Measurements from ENCODE around the gene UNG. TPM values are rescaled to one million over a fixed set of nuclear protein-coding genes. Genes with fewer than 3 reads are reported as not detected.

The UNG gene
- total RNA-seq, 1 donor: 30.8 TPM

DNA sequence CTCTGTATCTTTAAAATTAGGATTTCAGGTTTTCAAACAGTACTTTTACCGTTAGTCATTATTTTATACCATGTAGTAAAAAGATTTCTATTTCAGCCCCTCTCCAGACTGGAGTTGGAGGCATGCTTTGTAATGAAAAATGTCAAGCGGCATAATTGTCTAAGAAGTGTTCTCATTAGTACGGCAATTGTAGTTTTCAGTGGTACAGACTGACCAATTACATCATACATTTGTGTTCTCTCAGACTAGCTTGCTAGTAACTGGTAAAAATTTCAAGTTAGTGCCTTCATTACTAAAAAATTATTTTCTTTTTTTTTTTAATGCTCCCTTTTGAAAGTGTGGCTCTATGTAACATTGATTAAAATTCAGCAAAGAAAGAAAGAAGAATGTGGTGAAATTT, 40.5 kb upstream of the UNG start:
- no peak for DNase-seq (ENCODE audit: low read depth)
- TF ChIP-seq, protein P1, sequence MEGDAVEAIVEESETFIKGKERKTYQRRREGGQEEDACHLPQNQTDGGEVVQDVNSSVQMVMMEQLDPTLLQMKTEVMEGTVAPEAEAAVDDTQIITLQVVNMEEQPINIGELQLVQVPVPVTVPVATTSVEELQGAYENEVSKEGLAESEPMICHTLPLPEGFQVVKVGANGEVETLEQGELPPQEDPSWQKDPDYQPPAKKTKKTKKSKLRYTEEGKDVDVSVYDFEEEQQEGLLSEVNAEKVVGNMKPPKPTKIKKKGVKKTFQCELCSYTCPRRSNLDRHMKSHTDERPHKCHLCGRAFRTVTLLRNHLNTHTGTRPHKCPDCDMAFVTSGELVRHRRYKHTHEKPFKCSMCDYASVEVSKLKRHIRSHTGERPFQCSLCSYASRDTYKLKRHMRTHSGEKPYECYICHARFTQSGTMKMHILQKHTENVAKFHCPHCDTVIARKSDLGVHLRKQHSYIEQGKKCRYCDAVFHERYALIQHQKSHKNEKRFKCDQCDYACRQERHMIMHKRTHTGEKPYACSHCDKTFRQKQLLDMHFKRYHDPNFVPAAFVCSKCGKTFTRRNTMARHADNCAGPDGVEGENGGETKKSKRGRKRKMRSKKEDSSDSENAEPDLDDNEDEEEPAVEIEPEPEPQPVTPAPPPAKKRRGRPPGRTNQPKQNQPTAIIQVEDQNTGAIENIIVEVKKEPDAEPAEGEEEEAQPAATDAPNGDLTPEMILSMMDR (IDR thresholded peaks at IDR 0.05; ENCODE audit: insufficient read depth, low read length): no peak
- H3K4me3 ChIP-seq (ENCODE audit: low read depth, low read length): no peak overlapping the region

DNA sequence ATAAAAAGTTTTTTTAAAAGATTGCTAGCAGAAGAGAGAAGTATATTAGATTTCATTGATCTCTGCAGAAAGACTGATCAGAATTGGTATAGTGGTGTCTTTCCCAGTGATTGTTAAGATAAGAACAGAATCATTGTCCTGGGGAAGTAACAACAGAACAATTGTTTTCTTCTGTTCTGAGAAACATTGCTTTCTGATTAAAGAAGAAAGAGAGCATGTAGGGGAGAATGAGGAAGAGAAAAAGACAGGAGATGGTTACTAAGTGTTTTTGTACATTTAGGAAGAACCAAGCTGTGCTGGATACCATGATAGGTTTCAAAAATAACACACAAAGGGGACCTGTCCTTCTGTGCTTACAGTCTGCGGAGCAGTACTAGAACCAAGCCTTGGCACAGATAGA, 40.0 kb upstream of the UNG start:
- DNase-seq (ENCODE audit: low read depth): no peak
- TF ChIP-seq, protein P1 (IDR thresholded peaks at IDR 0.05; ENCODE audit: insufficient read depth, low read length): no peak
- no peak overlapping the region for H3K4me3 ChIP-seq (ENCODE audit: low read depth, low read length)

DNA sequence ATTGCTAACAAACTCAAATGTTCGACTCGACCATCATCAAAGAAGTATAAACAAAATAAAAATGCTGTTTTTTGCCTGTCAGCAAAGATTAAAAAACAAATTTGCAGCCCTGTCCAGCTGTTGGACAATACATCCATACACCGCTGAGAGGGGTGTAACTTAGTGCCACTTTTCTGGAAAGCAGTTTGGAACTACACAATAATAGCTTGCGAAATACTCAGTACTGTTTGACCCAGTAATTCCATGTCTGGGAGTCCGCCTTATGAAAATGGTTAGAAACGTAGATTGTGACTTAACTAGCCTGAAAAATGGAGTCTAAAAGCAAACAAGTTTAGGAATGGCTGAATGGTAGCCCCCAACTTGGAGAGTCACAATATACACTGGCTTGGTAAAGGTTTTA, 38.6 kb upstream of the UNG start:
- TF ChIP-seq, protein P1 (IDR thresholded peaks at IDR 0.05; ENCODE audit: insufficient read depth, low read length): no peak
- H3K4me3 ChIP-seq (ENCODE audit: low read depth, low read length): no peak overlapping the region
- no peak for DNase-seq (ENCODE audit: low read depth)

DNA sequence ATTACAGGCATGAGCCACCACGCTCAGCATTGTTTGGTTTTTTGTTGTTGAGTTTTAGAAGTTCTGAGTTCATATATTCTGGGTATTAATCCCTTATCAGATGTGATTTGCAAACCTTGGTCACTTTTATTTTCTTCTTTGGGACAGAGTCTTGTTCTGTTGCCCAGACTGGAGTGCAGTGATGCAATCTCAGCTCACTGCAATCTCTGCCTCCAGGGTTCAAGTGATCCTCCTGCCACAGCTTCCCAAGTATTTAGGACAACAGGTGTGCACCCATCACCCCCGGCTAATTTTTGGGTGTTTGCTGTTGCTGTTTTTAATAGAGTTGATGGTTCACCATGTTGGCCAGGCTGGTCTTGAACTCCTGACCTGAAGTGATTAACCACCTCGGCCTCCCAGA, 33.3 kb upstream of the UNG start:
- H3K4me3 ChIP-seq (ENCODE audit: low read depth, low read length): no peak overlapping the region
- TF ChIP-seq, protein P1 (IDR thresholded peaks at IDR 0.05; ENCODE audit: insufficient read depth, low read length): no peak
- DNase-seq (ENCODE audit: low read depth): no peak

DNA sequence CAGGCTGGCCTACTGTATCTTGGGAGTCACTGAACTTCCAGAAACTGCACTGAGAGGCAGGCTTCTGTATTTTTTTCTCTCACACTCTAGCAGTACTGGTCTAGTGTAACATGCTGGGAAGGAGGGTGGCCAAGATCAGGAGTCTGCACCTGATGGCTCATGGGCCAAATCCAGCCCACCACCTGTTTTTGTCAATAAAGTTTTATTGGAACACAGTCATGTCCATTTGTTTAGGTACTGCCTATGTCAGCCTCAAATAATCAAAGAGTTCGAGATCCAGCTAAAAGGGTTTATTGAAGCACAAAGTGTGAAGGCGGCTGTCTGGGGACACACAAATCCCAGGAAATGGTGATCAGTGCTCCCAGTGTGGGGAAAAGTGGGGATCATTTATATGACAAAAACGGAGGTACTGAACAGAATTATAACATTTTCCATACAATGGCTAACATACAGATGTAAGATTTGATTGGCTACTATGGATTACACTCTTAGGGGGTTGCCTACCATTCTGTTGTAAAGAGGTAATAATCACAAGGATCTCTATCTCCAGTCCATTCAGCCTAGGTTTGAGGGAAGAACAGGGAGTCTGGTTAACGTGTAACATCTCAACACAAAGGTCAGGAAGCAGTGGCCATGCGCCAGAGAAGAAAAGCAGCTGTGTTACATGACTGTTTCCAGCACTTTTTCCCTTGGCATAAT, 32.1 kb upstream of the UNG start:
- TF ChIP-seq, protein P1 (IDR thresholded peaks at IDR 0.05; ENCODE audit: insufficient read depth, low read length): no peak
- DNase-seq (ENCODE audit: low read depth): no peak
- no peak overlapping the region for H3K4me3 ChIP-seq (ENCODE audit: low read depth, low read length)

DNA sequence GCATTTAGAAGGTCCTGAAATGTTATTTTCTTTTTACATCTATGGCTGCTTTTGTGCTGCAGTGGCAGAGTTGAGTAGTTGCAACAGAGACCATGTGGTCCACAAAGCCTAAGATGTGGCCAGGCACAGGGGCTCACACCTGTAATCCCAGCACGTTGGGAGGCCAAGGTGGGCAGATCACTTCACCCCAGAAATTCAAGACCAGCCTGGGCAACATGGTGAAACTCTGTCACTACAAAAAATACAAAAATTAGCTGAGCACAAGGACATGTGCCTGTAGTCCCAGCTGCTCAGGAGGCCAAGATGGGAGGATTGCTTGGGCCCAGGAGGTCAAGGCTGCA, 31.6 kb upstream of the UNG start:
- TF ChIP-seq, protein P1 (IDR thresholded peaks at IDR 0.05; ENCODE audit: insufficient read depth, low read length): no peak
- H3K4me3 ChIP-seq (ENCODE audit: low read depth, low read length): no peak overlapping the region
- no peak for DNase-seq (ENCODE audit: low read depth)

Measured in fibroblast of the aortic adventitia (primary cell).